ENCODE results near the gene PPP6R1.

Gene PPP6R1

GRCh38 chr19:55266404-55266803 lies 7.6 kb upstream of the PPP6R1 start:
- no peaks in the 10 kb centered on the region for H3K27me3 ChIP-seq
- H3K36me3 ChIP-seq = peaks cover 4 to 32% (median 9%) of the 10 kb centered on the region in 3 donors
- no peak overlapping the region for H3K27ac ChIP-seq
- intact Hi-C loops (cut with DNase I; ENCODE audit: low total_unique reads) = no loop called here
- H3K4me3 ChIP-seq = no peak overlapping the region
- no peaks in the 10 kb centered on the region for H3K9me3 ChIP-seq
- DNase-seq = no peak
- H3K4me1 ChIP-seq = no peaks in the 10 kb centered on the region
- no peak for TF ChIP-seq CTCF (IDR thresholded peaks at IDR 0.05)

GRCh38 chr19:55265723-55266386 lies 7.0 kb upstream of the PPP6R1 start:
- DNase-seq = no peak
- no peak for TF ChIP-seq CTCF (IDR thresholded peaks at IDR 0.05)
- Histone ChIP-seq H3K27ac (no peak overlapping the region), H3K9me3 (no peaks in the 10 kb centered on the region), H3K27me3 (no peaks in the 10 kb centered on the region), H3K36me3 (peaks cover 4 to 26% (median 6%) of the 10 kb centered on the region in 3 donors), H3K4me1 (no peaks in the 10 kb centered on the region), H3K4me3 (no peak overlapping the region)
- intact Hi-C loops (cut with DNase I; ENCODE audit: low total_unique reads) = no loop called here

DNA sequence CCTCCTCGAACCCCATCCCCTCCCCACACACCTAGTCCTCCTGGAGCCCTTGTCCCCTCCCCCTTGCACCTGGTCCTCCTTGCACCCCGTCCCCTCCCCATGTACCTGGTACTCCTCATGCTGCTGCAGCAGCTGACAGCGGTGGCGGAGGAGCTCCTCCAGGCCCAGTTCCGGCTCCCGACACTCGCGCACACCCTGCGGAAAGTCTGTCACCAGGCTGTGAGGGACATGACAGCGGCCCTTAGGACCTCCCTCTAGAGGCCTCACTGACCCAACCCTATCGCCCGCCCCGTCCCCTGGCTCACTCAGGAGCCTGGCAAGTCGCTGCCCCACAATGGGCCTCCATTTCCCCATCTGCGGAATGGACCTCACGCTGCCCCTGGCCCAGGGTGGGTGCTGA lies 6.4 kb upstream of the PPP6R1 start:
- no peak overlapping the region for H3K27ac ChIP-seq
- no peak for DNase-seq
- H3K36me3 ChIP-seq = peaks cover 4 to 19% (median 6%) of the 10 kb centered on the region in 3 donors
- no peaks in the 10 kb centered on the region for H3K9me3 ChIP-seq
- H3K4me1 ChIP-seq = peaks cover 0 to 2% (median 0%) of the 10 kb centered on the region in 4 donors
- H3K4me3 ChIP-seq = no peak overlapping the region
- TF ChIP-seq CTCF (IDR thresholded peaks at IDR 0.05) = no peak
- intact Hi-C loops (cut with DNase I; ENCODE audit: low total_unique reads) = no loop called here
- H3K27me3 ChIP-seq = no peaks in the 10 kb centered on the region

- Histone ChIP-seq H3K36me3 (peaks cover 4 to 13% (median 6%) of the 10 kb centered on the region in 3 donors), H3K4me1 (peaks cover 0 to 8% (median 5%) of the 10 kb centered on the region in 4 donors), H3K27ac (no peak overlapping the region), H3K9me3 (no peaks in the 10 kb centered on the region), H3K27me3 (no peaks in the 10 kb centered on the region), H3K4me3 (no peak overlapping the region)
- TF ChIP-seq CTCF (IDR thresholded peaks at IDR 0.05) = no peak
- intact Hi-C loops (cut with DNase I; ENCODE audit: low total_unique reads) = no loop called here
- DNase-seq = no peak
These were observed 5.7 kb upstream of the PPP6R1 start for GRCh38 chr19:55264531-55264930.

GRCh38 chr19:55262359-55262758 lies 3.5 kb upstream of the PPP6R1 start:
- intact Hi-C loops (cut with DNase I; ENCODE audit: low total_unique reads) = no loop called here
- Histone ChIP-seq H3K36me3 (peaks cover 0 to 7% (median 4%) of the 10 kb centered on the region in 3 donors), H3K9me3 (no peaks in the 10 kb centered on the region), H3K27ac (no peak overlapping the region), H3K4me1 (peaks cover 0 to 15% (median 12%) of the 10 kb centered on the region in 4 donors), H3K27me3 (no peaks in the 10 kb centered on the region), H3K4me3 (no peak overlapping the region)
- no peak for TF ChIP-seq CTCF (IDR thresholded peaks at IDR 0.05)
- no peak for DNase-seq

Measured in tibial artery (tissue), 4 donors.